Motor neuron (in vitro differentiated cells): ENCODE data around the gene CCR8. TPM values are rescaled to one million over a fixed set of nuclear protein-coding genes. Genes with fewer than 3 reads are reported as not detected.
A peak's percentile ranks its signal among the peaks of the same experiment; 100 is the strongest.
"Not testable (repeated sequence)": the region's sequence is repeated elsewhere in the genome, so short reads cannot be mapped to it uniquely, and the experiment has no call there.

Experiments used
- ATAC-seq, 8 experiments: fragments of 200-7000 bp; cut with Tn5 transposase; replicated peaks in 6 of 8; 2 replicates each; pipeline ENCODE4 v1.8.0; 2021; ENCODE audit warnings: mild to moderate bottlenecking in 8 of 8, moderate library complexity in 8 of 8
- H3K27ac ChIP-seq, 2 donors: fragments of 250-450 bp; sonication (Bioruptor Pico); 2 replicates each; pipeline ENCODE4 v1.9.0; 2021; ENCODE audit warnings: antibody characterized with exemption in 2 of 2, mild to moderate bottlenecking in 2 of 2, moderate library complexity in 1 of 2
- H3K4me1 ChIP-seq, 2 donors: fragments of 250-450 bp; sonication (Bioruptor Pico); replicated peaks in 1 of 2; 2 replicates each; pipeline ENCODE4 v1.6.1; 2021; ENCODE audit warnings: antibody characterized with exemption in 2 of 2, mild to moderate bottlenecking in 2 of 2, moderate library complexity in 1 of 2
- H3K4me3 ChIP-seq, 5 donors: fragments of 250-450 bp; sonication (Bioruptor Pico); 2 replicates each; pipeline ENCODE4 v1.9.0; 2021; ENCODE audit warnings: antibody characterized with exemption in 5 of 5, mild to moderate bottlenecking in 5 of 5, moderate library complexity in 4 of 5
- WGBS, 10 experiments: fragments of 450-650 bp; shearing (Covaris generic); methylation state at CpG; one replicate each; pipeline ENCODE4 v1.0.0; 2022; 5-methylcytosine and 5-hydroxymethylcytosine counted together
- in situ Hi-C, 9 experiments: fragments of 400-800 bp; cut with MboI; loops; one replicate each; pipeline ENCODE4 v1.15.0; 2021; ENCODE audit warnings: low sequenced_read_pairs in 9 of 9, low pct_unique_long_range_greater_than_20kb in 2 of 9; ENCODE audit not compliant: unreplicated experiment in 9 of 9
- total RNA-seq, 8 experiments: library from RNA; unstranded; fragments of 300-600 nt; gene quantifications; 2 replicates each; pipeline versions ENCODE4 v1.2.3 to v1.2.4, GENCODE V29; 2022

Gene CCR8
- total RNA-seq, 8 experiments from 2014 or later, result 0.27 to 0.35 TPM; not detected in 6

- no peaks in the 10 kb centered on the region for H3K4me1 ChIP-seq
- no peak overlapping the region for H3K4me3 ChIP-seq
- WGBS, 10 experiments, result 33 to 100% (median 100%) methylated on average over 1 of the region's 1 CpG; no CpG with 5 or more reads in 3 of the 10 experiments
- in situ Hi-C loops, result no loop called here
- ATAC-seq, result no peak
- no peak overlapping the region for H3K27ac ChIP-seq
These were observed 13.7 kb downstream of the CCR8 start for GRCh38 chr3:39343076-39343717.

GRCh38 chr3:39343760-39344159 lies 14.3 kb downstream of the CCR8 start:
- H3K27ac ChIP-seq, result no peak overlapping the region
- in situ Hi-C loops, result no loop called here
- ATAC-seq, result no peak
- no peaks in the 10 kb centered on the region for H3K4me1 ChIP-seq
- H3K4me3 ChIP-seq, result no peak overlapping the region

- ATAC-seq, result no peak
- Histone ChIP-seq H3K4me1 (no peaks in the 10 kb centered on the region), H3K27ac (no peak overlapping the region), H3K4me3 (no peak overlapping the region)
- in situ Hi-C loops, result no loop called here
These were observed 15.3 kb downstream of the CCR8 start for GRCh38 chr3:39344746-39345344.

- no peak for ATAC-seq
- Histone ChIP-seq H3K27ac (no peak overlapping the region), H3K4me3 (no peak overlapping the region), H3K4me1 (no peaks in the 10 kb centered on the region)
- in situ Hi-C loops, result no loop called here
- whole genome bisulfite sequencing, 10 experiments, result 0 to 82% (median 50%) methylated on average over 1 to 2 of the region's 2 CpGs; no CpG with 5 or more reads in 3 of the 10 experiments
These were observed 17.5 kb downstream of the CCR8 start for GRCh38 chr3:39346785-39347585.

GRCh38 chr3:39347586-39347876 lies 18.0 kb downstream of the CCR8 start:
- H3K4me3 ChIP-seq, result no peak overlapping the region
- ATAC-seq, result peak in 1 of 8 experiments; percentile 33

GRCh38 chr3:39349080-39349479 lies 19.6 kb downstream of the CCR8 start:
- 0 to 83% (median 42%) methylated on average over 1 to 2 of the region's 3 CpGs; no CpG with 5 or more reads in 3 of the 10 experiments for WGBS, 10 experiments
- ATAC-seq, result no peak
- Histone ChIP-seq H3K27ac (no peak overlapping the region), H3K4me1 (no peaks in the 10 kb centered on the region), H3K4me3 (no peak overlapping the region)
- in situ Hi-C loops, result no loop called here

More at GRCh38 chr3:39347586-39347876, 18.0 kb downstream of the CCR8 start:
- 0 to 71% (median 27%) methylated on average over 1 to 3 of the region's 3 CpGs; no CpG with 5 or more reads in 2 of the 10 experiments for WGBS, 10 experiments
- H3K4me1 ChIP-seq, result no peaks in the 10 kb centered on the region
- in situ Hi-C loops, result no loop called here
- no peak overlapping the region for H3K27ac ChIP-seq

GRCh38 chr3:39350714-39351113 lies 21.2 kb downstream of the CCR8 start:
- 16 to 97% (median 67%) methylated on average over 1 to 5 of the region's 5 CpGs; no CpG with 5 or more reads in 1 of the 10 experiments for WGBS, 10 experiments
- no peak for ATAC-seq
- no peak overlapping the region for H3K4me3 ChIP-seq
- H3K4me1 ChIP-seq, result no peaks in the 10 kb centered on the region
- H3K27ac ChIP-seq, result no peak overlapping the region
- in situ Hi-C loops, result no loop called here

GRCh38 chr3:39351134-39351533 lies 21.6 kb downstream of the CCR8 start:
- in situ Hi-C loops, H3K27ac ChIP-seq, H3K4me1 ChIP-seq, H3K4me3 ChIP-seq, ATAC-seq: not testable (repeated sequence)
- WGBS, 10 experiments, result 20 to 94% (median 75%) methylated on average over 1 to 2 of the region's 2 CpGs; no CpG with 5 or more reads in 3 of the 10 experiments

- in situ Hi-C loops, H3K27ac ChIP-seq, H3K4me3 ChIP-seq, ATAC-seq, H3K4me1 ChIP-seq: not testable (repeated sequence)
- 13 to 88% (median 67%) methylated on average over 1 to 2 of the region's 3 CpGs; no CpG with 5 or more reads in 5 of the 10 experiments for WGBS, 10 experiments
These were observed 23.8 kb downstream of the CCR8 start for GRCh38 chr3:39353168-39353927.

GRCh38 chr3:39358333-39358732 lies 28.8 kb downstream of the CCR8 start:
- WGBS, 10 experiments, result 73 to 93% (median 87%) methylated on average over 2 to 3 of the region's 3 CpGs; no CpG with 5 or more reads in 6 of the 10 experiments
- Histone ChIP-seq H3K27ac (no peak overlapping the region), H3K4me1 (no peaks in the 10 kb centered on the region), H3K4me3 (no peak overlapping the region)
- in situ Hi-C loops, result no loop called here
- no peak for ATAC-seq

- in situ Hi-C loops, result no loop called here
- Histone ChIP-seq H3K4me3 (no peak overlapping the region), H3K4me1 (no peaks in the 10 kb centered on the region), H3K27ac (no peak overlapping the region)
- no peak for ATAC-seq
- 26 to 87% (median 78%) methylated on average over 2 to 6 of the region's 8 CpGs; no CpG with 5 or more reads in 3 of the 10 experiments for WGBS, 10 experiments
These were observed 31.9 kb downstream of the CCR8 start for GRCh38 chr3:39361252-39361927.

GRCh38 chr3:39362192-39362591 lies 32.7 kb downstream of the CCR8 start:
- Histone ChIP-seq H3K27ac (no peak overlapping the region), H3K4me3 (no peak overlapping the region), H3K4me1 (no peaks in the 10 kb centered on the region)
- WGBS, 10 experiments, result 0 to 86% (median 30%) methylated on average over 1 to 3 of the region's 3 CpGs; no CpG with 5 or more reads in 2 of the 10 experiments
- ATAC-seq, result no peak
- in situ Hi-C loops, result no loop called here
